ENCODE results near the gene RALGDS. TPM values are rescaled to one million over a fixed set of nuclear protein-coding genes. Genes with fewer than 3 reads are reported as not detected.
"Not testable (repeated sequence)": the region's sequence is repeated elsewhere in the genome, so short reads cannot be mapped to it uniquely, and the experiment has no call there.

RALGDS gene
- total RNA-seq, 2 donors from 2014 or later, result 50.7 to 78.2 TPM

DNA sequence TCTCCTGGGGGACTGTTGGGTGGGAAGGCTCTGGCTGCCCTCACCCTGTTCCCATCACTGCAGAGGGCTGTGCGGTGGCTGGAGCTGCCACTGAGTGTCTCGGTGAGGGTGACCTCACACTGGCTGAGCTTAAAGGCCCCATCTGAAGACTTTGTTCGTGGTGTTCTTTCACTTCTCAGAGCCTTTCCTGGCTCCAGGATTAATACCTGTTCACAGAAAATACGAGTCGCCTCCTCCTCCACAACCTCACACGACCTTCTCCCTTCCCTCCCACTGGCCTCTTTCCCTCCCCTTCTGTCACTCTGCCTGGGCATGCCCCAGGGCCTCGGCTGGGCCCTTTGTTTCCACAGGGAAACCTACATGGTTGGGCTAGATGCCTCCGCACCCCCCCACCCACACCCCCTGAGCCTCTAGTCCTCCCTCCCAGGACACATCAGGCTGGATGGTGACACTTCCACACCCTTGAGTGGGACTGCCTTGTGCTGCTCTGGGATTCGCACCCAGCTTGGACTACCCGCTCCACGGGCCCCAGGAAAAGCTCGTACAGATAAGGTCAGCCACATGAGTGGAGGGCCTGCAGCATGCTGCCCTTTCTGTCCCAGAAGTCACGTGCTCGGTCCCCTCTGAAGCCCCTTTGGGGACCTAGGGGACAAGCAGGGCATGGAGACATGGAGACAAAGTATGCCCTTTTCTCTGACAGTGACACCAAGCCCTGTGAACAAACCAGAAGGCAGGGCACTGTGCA, 59.8 kb downstream of the RALGDS start:
- H3K4me1 Mint-ChIP-seq (ENCODE audit: low read depth), result peaks cover 41% of the 10 kb centered on the region
- peak in 1 of 2 donors; percentile 7 for ATAC-seq (replicated peaks in 1 of 2)
- H3K27ac Mint-ChIP-seq; DNase-seq; H3K9me3 Mint-ChIP-seq; H3K27me3 Mint-ChIP-seq (ENCODE audit: low read depth); H3K36me3 Mint-ChIP-seq (ENCODE audit: insufficient read depth in 2 of 2): not testable (repeated sequence)
- peak overlapping the region in 1 of 2 donors; percentile 20 for H3K4me3 Mint-ChIP-seq

DNA sequence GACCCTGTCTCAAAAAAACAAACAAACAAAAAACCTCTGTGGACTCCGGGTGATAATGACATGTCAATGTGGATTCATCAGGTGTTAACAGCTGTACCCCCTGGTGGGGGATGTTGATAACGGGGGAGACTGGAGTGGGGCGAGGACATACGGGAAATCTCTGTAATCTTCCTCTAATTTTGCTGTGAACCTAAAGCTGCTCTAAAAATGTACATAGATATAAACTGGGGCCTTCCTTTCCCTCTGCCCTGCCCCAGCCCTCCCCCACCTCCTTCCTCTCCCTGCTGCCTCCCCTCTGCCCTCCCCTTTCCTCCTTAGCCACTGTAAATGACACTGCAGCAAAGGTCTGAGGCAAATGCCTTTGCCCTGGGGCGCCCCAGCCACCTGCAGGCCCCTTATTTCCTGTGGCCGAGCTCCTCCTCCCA, 60.6 kb downstream of the RALGDS start:
- peak overlapping the region in 1 of 2 donors; percentile 44 for H3K4me3 Mint-ChIP-seq
- peaks cover 48% of the 10 kb centered on the region for H3K4me1 Mint-ChIP-seq (ENCODE audit: low read depth)

DNA sequence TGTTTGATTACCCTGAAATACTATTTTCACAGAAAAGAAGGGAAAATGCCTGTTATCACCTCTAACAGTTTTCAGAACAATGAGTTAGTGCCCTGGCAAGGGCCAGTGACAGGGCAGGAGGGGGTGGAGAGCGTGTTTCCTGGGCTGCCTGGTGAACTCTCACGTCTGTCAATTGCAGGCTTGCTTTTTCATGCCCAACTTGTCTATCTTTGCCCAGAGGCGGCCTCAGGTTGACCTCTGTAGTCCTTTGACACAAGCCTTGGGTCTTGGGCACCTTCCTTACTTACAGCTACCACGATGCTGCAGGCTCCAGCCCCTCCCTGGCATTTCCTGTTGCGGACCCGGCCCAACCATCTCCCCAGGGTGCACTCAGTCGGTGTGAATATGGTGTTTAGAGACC, 61.4 kb downstream of the RALGDS start:
- Mint-ChIP-seq H3K27me3 (ENCODE audit: low read depth) (no peaks in the 10 kb centered on the region), H3K27ac (peak overlapping the region; percentile 37), H3K36me3 (ENCODE audit: insufficient read depth in 2 of 2) (peaks cover 2% of the 10 kb centered on the region in 2 donors), H3K9me3 (no peaks in the 10 kb centered on the region), H3K4me1 (ENCODE audit: low read depth) (peaks cover 51% of the 10 kb centered on the region), H3K4me3 (peak overlapping the region in 1 of 2 donors; percentile 49)
- no peak for DNase-seq
- ATAC-seq (replicated peaks in 1 of 2), result no peak

More for the DNA sequence above, 60.6 kb downstream of the RALGDS start:
- peak; percentile 13 to 23 for ATAC-seq (replicated peaks in 1 of 2)
- H3K27ac Mint-ChIP-seq, result peak overlapping the region; percentile 37
- no peaks in the 10 kb centered on the region for H3K9me3 Mint-ChIP-seq
- peaks cover 2% of the 10 kb centered on the region in 2 donors for H3K36me3 Mint-ChIP-seq (ENCODE audit: insufficient read depth in 2 of 2)
- no peaks in the 10 kb centered on the region for H3K27me3 Mint-ChIP-seq (ENCODE audit: low read depth)
- no peak for DNase-seq

DNA sequence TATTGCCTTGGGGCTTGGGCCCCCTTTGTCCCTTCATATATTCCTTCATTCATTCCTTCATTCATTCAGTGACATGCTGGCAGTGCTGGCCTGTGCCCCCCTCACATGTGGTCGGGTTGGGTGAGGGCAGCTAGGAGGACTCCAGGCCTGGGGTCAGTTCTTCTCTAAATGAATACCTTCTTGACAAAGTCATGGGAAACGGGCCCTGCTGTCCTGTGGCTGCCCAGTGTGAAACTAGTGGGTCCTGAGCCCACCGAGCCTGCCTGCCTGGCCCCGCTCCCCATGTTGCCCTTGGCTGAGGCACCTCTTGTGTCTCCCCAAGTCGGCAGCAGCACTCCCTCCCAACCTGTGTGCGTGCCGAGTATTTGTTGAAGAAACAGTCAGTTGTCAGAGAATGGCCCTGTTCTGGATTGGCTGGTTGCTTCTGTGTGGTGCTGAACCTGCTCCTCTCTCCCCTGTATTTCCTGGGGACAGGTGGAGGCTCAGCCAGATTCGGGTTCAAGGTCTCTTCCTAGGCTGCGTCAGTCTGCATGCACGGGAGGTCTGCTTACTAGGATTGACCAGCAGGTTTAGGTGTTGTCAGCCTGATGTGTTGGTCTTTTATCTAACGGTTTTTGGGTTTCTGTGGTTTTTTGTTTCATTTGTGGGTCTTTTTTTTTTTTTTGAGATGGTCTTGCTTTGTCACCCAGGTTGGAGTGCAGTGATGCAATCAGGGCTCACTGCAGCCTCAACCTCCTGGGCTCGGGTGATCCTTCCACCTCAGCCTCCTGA, 62.3 kb downstream of the RALGDS start:
- H3K4me1 Mint-ChIP-seq (ENCODE audit: low read depth), result peaks cover 51% of the 10 kb centered on the region

DNA sequence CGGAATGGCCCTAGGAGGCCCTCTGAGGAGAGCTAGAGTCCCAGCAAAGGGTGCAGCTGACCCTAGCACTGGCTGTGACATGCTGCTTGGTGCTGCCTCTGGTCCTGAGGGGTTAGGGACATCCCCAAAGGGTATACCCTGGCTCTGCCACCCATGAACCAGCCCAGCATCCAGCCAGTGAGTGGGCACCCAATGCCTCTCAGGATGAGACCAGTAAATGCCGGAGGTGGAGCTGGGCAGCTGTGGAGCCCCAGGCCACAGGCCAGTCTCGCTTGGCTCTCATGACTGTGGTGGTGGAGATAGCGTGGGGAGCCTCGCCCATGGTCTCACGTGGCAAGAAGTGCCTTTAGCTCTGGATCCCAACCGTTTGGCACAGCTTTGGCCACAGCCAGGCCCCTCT, 63.0 kb downstream of the RALGDS start:
- DNase-seq (no peak), ATAC-seq (replicated peaks in 1 of 2) (no peak)
- H3K27ac Mint-ChIP-seq, result no peak overlapping the region
- peaks cover 51% of the 10 kb centered on the region for H3K4me1 Mint-ChIP-seq (ENCODE audit: low read depth)
- H3K27me3 Mint-ChIP-seq (ENCODE audit: low read depth), result no peaks in the 10 kb centered on the region
- H3K9me3 Mint-ChIP-seq, result no peaks in the 10 kb centered on the region
- no peak overlapping the region for H3K4me3 Mint-ChIP-seq
- H3K36me3 Mint-ChIP-seq (ENCODE audit: insufficient read depth in 2 of 2), result peaks cover 2 to 6% of the 10 kb centered on the region in 2 donors

More for the DNA sequence above, 62.3 kb downstream of the RALGDS start:
- Mint-ChIP-seq H3K9me3 (no peaks in the 10 kb centered on the region), H3K27ac (peak overlapping the region; percentile 49), H3K4me3 (peak overlapping the region; percentile 49 to 62), H3K27me3 (ENCODE audit: low read depth) (no peaks in the 10 kb centered on the region), H3K36me3 (ENCODE audit: insufficient read depth in 2 of 2) (peaks cover 2 to 6% of the 10 kb centered on the region in 2 donors)
- ATAC-seq (replicated peaks in 1 of 2), result peak; percentile 37 to 59
- DNase-seq, result peak; percentile 19 to 44

DNA sequence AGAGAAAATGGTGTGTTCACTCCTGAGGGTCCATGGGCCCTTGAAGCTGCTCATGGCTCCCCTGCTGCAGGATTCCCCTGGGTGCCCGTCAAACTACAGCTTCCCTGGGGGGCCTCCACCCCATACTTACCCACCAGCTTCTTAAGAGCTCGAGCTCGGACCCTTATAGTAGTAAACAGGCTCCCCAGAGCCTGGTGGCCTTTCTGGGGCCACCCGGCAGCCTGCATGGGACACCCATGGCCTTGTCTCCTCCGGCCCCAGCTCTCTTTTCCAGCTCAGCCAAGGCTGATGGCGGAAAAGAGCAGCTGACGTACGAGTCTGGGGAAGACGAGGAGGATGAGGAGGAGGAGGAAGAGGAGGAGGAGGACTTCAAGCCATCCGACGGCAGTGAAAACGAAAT, 63.5 kb downstream of the RALGDS start:
- Mint-ChIP-seq H3K36me3 (ENCODE audit: insufficient read depth in 2 of 2) (peaks cover 2 to 6% of the 10 kb centered on the region in 2 donors), H3K27ac (peak overlapping the region; percentile 54), H3K4me1 (ENCODE audit: low read depth) (peaks cover 51% of the 10 kb centered on the region), H3K4me3 (no peak overlapping the region), H3K9me3 (no peaks in the 10 kb centered on the region), H3K27me3 (ENCODE audit: low read depth) (no peaks in the 10 kb centered on the region)
- DNase-seq (no peak), ATAC-seq (replicated peaks in 1 of 2) (no peak)

DNA sequence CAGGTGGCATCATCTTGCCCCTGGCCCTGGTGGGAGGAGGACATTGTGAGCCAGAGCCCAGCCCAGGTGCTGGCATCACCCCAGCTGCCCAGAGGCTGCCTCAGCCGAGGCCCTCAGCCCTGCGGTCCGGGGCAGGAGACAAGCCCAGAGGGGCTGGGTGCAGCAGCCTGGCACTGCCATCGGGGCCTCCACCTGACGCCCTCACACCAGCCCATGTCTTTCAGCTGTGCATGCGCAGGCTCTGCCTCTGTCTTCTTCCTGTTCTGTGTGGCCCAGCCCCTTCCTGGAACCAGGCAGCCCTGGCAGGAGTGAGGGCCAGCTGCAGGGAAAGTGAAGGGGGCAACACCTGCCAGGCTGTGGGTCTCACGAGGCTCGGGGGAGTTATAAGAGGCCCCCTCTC, 64.0 kb downstream of the RALGDS start:
- peak; percentile 16 to 42 for ATAC-seq (replicated peaks in 1 of 2)
- Mint-ChIP-seq H3K4me3 (no peak overlapping the region), H3K9me3 (no peaks in the 10 kb centered on the region), H3K27ac (no peak overlapping the region), H3K27me3 (ENCODE audit: low read depth) (no peaks in the 10 kb centered on the region), H3K36me3 (ENCODE audit: insufficient read depth in 2 of 2) (peaks cover 2 to 6% of the 10 kb centered on the region in 2 donors), H3K4me1 (ENCODE audit: low read depth) (peaks cover 51% of the 10 kb centered on the region)
- DNase-seq, result peak in 1 of 2 donors; percentile 7

DNA sequence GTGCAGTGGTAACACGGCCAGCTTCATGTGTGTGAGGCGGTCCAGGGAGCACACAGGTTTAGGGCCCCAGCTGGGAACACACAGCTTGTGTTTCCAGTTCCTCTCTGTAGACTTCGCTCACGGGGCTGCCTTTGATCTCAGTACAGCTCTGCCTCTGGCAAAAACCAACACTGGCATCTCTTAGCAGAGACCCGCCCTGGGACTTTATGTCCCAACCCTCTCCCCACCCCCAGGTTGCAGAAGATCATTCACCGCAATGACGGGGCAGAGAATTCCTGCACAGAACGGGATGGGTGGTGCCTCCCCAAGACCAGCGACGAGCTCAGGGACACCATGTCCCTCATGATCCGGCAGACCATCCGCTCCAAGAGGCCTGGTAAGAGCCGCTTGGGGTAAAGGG, 64.5 kb downstream of the RALGDS start:
- H3K4me3 Mint-ChIP-seq, result no peak overlapping the region

DNA sequence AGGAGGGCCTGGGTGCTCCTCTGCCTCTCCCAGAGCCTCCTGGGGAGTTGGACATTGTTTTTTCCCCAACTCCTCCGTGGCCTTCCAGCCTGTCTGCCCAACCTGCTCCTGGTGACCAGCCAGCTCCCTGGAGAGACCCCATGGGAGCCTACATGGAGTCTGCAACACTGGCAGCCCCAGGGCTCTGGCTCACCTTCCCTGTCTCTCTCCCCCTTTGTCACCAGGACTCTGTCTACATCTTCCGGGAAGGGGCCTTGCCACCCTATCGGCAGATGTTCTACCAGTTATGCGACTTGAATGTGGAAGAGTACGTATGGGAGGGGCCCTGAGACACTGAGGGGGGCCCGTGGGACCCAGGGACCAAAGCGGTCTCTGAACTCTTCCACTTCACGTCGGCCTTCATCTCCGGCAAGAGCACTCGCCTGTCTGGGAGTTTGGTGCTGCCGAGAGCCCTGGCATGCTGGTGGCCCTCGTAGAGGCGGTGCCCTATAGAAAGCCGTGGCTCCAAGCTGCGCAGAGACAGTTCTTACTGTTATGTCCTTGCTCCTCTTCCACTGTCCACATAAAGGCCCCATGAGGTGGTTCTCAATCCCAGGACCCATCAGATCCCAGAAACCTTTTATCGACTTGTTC, 65.1 kb downstream of the RALGDS start:
- Mint-ChIP-seq H3K4me1 (ENCODE audit: low read depth) (peaks cover 51% of the 10 kb centered on the region), H3K36me3 (ENCODE audit: insufficient read depth in 2 of 2) (peaks cover 2 to 6% of the 10 kb centered on the region in 2 donors), H3K4me3 (no peak overlapping the region), H3K27ac (no peak overlapping the region), H3K9me3 (no peaks in the 10 kb centered on the region), H3K27me3 (ENCODE audit: low read depth) (no peaks in the 10 kb centered on the region)
- ATAC-seq (replicated peaks in 1 of 2) (no peak), DNase-seq (no peak)

More for the DNA sequence above, 64.5 kb downstream of the RALGDS start:
- ATAC-seq (replicated peaks in 1 of 2), result no peak
- Mint-ChIP-seq H3K4me1 (ENCODE audit: low read depth) (peaks cover 51% of the 10 kb centered on the region), H3K27me3 (ENCODE audit: low read depth) (no peaks in the 10 kb centered on the region), H3K9me3 (no peaks in the 10 kb centered on the region), H3K27ac (no peak overlapping the region), H3K36me3 (ENCODE audit: insufficient read depth in 2 of 2) (peaks cover 2 to 6% of the 10 kb centered on the region in 2 donors)
- no peak for DNase-seq

DNA sequence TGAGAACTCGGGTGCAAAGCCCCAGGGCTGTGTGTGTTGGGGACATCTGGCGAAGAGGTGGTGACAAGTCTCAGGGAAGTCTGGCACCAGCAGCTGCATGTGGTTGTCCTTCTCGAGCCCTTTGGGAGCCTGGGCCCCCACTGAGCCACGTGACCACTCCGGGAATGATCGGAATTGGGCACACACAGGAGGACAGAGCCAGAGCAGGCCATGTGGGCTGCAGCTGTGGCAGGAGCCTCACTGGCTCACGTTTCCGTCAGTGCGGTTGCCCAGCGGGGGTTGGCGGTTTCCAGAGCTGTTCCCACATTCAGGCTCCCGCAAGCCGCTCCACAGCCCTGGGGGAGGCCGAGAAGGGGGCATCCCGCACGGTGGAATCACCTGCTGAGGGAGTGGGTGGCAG, 66.1 kb downstream of the RALGDS start:
- H3K4me1 Mint-ChIP-seq (ENCODE audit: low read depth), result peaks cover 45% of the 10 kb centered on the region
- H3K27me3 Mint-ChIP-seq (ENCODE audit: low read depth), result no peaks in the 10 kb centered on the region
- ATAC-seq (replicated peaks in 1 of 2) (no peak), DNase-seq (no peak)
- H3K9me3 Mint-ChIP-seq, result no peaks in the 10 kb centered on the region
- no peak overlapping the region for H3K27ac Mint-ChIP-seq
- H3K36me3 Mint-ChIP-seq (ENCODE audit: insufficient read depth in 2 of 2), result peaks cover 2 to 6% of the 10 kb centered on the region in 2 donors
- H3K4me3 Mint-ChIP-seq, result no peak overlapping the region

DNA sequence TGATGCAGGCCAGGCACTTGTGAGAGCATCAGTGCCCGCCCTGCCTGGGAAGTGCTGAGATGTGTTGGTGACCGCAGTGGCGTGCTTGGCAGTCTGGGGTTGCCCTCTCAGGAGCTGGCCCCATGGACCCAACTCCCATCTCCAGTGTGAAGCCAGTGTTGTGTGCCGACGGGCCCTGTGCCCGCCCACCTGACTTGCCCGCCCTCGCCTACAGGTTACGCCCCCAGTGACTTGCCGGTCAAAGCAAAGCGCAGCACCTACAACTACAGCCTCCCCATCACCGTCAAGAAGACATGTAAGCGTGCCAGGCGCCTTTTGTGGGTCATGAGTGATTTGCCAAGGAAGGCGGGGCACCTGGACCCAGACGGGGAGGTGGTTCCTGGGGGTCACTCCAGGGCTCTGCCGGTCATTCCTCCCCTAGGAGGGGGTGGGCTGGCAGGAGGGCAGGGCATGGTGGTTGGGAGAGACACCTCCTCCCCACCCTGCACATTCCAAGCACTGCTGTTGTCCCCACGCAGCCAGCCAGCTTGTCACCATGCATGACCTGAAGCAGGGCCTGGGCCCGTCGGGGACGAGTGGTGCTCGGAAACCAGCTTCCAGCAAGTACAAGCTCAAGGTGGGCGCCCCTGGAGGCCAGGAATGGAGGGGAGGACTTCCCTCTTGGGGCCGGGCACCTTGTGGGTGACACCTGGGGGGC, 66.7 kb downstream of the RALGDS start:
- no peak for DNase-seq
- Mint-ChIP-seq H3K27me3 (ENCODE audit: low read depth) (no peaks in the 10 kb centered on the region), H3K4me1 (ENCODE audit: low read depth) (peaks cover 39% of the 10 kb centered on the region), H3K27ac (no peak overlapping the region), H3K9me3 (no peaks in the 10 kb centered on the region), H3K36me3 (ENCODE audit: insufficient read depth in 2 of 2) (peaks cover 2 to 6% of the 10 kb centered on the region in 2 donors), H3K4me3 (no peak overlapping the region)
- ATAC-seq (replicated peaks in 1 of 2), result no peak

DNA sequence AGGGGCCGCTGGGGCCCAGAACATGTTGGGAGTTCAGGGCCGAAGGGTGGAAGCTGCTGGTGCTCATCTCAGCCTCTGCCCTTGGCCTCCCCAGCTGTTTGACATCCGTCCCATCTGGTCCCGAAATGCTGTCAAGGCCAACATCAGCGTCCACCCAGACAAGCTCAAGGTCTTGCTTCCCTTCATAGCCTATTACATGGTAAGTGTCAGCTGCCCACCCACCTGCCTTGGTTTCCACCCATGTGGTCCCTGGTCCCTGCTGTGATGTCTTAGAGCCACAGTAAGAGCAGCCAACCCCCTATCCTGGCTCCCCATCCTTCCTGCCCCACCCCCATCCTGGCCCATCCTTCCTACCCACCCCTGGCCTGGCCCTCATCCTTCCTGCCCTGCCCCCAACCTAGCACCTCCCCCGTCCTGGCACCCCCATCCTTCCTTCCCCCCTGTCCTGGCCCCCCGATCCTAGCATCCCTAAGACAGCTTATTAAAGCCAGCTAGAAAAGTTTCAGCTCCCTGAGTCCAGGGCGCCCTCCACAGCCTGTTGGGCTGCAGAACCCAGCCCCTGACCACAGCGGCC, 69.0 kb downstream of the RALGDS start:
- Mint-ChIP-seq H3K36me3 (ENCODE audit: insufficient read depth in 2 of 2) (peaks cover under 1 to 3% of the 10 kb centered on the region in 2 donors), H3K27me3 (ENCODE audit: low read depth) (no peaks in the 10 kb centered on the region), H3K27ac (no peak overlapping the region), H3K9me3 (no peaks in the 10 kb centered on the region), H3K4me1 (ENCODE audit: low read depth) (peaks cover 16% of the 10 kb centered on the region), H3K4me3 (no peak overlapping the region)
- no peak for DNase-seq
- ATAC-seq (replicated peaks in 1 of 2), result no peak
